Liver (tissue), 3 donors: ENCODE measurements around the gene SNX10.

ENCODE experiments used
- ATF3 ChIP-seq: IDR thresholded peaks from 2 replicates; pipeline ENCODE4 v1.6.1; 2016; ENCODE audit warnings: antibody characterized with exemption
- CTCF ChIP-seq: fragments of 150-350 bp; IDR thresholded peaks from 2 replicates; pipeline ENCODE4 v1.5.1; 2017; ENCODE audit warnings: improper control_type of control experiment, low read depth, low read length; ENCODE audit not compliant: missing input control
- HNF4G ChIP-seq: IDR thresholded peaks from 2 replicates; pipeline ENCODE4 v1.6.1; 2016; ENCODE audit warnings: antibody characterized with exemption
- JUND ChIP-seq, 2 donors: IDR thresholded peaks; 2 replicates each; pipeline ENCODE4 v1.6.1; 2016; ENCODE audit warnings: antibody characterized with exemption in 2 of 2
- MAX ChIP-seq: IDR thresholded peaks from 2 replicates; pipeline ENCODE4 v1.6.1; 2016; ENCODE audit warnings: antibody characterized with exemption
- NR2F2 ChIP-seq: IDR thresholded peaks from 2 replicates; pipeline ENCODE4 v1.6.1; 2016; ENCODE audit warnings: antibody characterized with exemption
- RAD21 ChIP-seq, 2 donors: IDR thresholded peaks; 2 replicates each; pipeline ENCODE4 v1.6.1; 2016; ENCODE audit warnings: antibody characterized with exemption in 2 of 2, mild to moderate bottlenecking in 2 of 2
- REST ChIP-seq: IDR thresholded peaks from 2 replicates; pipeline ENCODE4 v1.6.1; 2016; ENCODE audit warnings: antibody characterized with exemption, mild to moderate bottlenecking
- SP1 ChIP-seq: IDR thresholded peaks from 2 replicates; pipeline ENCODE4 v1.6.1; 2018; ENCODE audit warnings: antibody characterized with exemption, mild to moderate bottlenecking
- TAF1 ChIP-seq: conservative IDR thresholded peaks from 2 replicates; pipeline ENCODE4 v1.6.1; 2016; ENCODE audit warnings: antibody characterized with exemption, mild to moderate bottlenecking
- YY1 ChIP-seq: IDR thresholded peaks from 2 replicates; pipeline ENCODE4 v1.6.1; 2016; ENCODE audit warnings: antibody characterized with exemption, mild to moderate bottlenecking
- donor health status: healthy.
- donor health status: healthy.

GRCh38 chr7:26319636-26320035 is 28.0 kb downstream of the SNX10 start:
- no peak for TF ChIP-seq CTCF
- no peak for TF ChIP-seq HNF4G
- TF ChIP-seq ATF3: no peak
- TF ChIP-seq MAX: no peak
- no peak for TF ChIP-seq JUND (IDR thresholded peaks at IDR 0.05)
- no peak for TF ChIP-seq RAD21 (IDR thresholded peaks at IDR 0.05)
- TF ChIP-seq REST: no peak
- no peak for TF ChIP-seq TAF1
- no peak for TF ChIP-seq YY1
- no peak for TF ChIP-seq NR2F2
- no peak for TF ChIP-seq SP1
